ENCODE measurements around the gene SPTBN1. TPM values are rescaled to one million over a fixed set of nuclear protein-coding genes. Genes with fewer than 3 reads are reported as not detected.
A peak's percentile ranks its signal among the peaks of the same experiment; 100 is the strongest.

Gene SPTBN1
- total and polyA plus RNA-seq, 2 of the 13 experiments (the other 11 are each of a cell fraction or from before 2014, with no cell fraction given): 123 to 299 TPM

DNA sequence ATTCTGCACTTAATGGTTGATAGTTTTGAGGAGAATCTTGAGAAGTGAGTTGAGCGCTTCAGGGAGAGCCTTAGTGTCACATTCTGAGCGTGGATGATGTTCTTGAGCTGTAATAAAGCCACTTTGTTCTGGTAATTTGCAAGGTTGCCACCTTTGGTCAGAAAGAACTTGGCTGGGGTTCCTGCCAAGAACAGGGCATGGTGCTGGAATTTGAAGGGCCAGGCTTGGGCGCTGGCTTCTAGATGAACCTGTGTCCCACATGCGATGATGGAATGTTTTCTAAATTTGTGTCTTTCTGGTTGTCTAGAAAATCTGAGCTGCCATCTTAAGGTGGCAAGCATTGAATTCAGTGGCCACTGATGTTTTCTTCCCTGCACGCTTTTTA is 143.2 kb downstream of the SPTBN1 start:
- TF ChIP-seq MIER3 (CRISPR knock-in tag; IDR thresholded peaks at IDR 0.05; ENCODE audit: borderline replicate concordance) (no peak), PHF5A (CRISPR knock-in tag; IDR thresholded peaks at IDR 0.05; ENCODE audit: low read depth, unreplicated experiment) (no peak), HOXA3 (CRISPR knock-in tag; IDR thresholded peaks at IDR 0.05) (no peak), POLR2G (IDR thresholded peaks at IDR 0.05; ENCODE audit: low read depth, low read length) (0 out of 2 replicates have a peak, but pooled peaks have one; percentile 5)
- TF ChIP-seq, protein P1, sequence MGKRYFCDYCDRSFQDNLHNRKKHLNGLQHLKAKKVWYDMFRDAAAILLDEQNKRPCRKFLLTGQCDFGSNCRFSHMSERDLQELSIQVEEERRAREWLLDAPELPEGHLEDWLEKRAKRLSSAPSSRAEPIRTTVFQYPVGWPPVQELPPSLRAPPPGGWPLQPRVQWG (CRISPR knock-in tag; IDR thresholded peaks at IDR 0.05; ENCODE audit: borderline replicate concordance, low read depth): no peak
- ChIA-PET CTCF (ENCODE audit: low intra/inter-chr PET ratio, low total read pairs) (no interaction called here), POLR2A (interaction anchor here (1.1 to 2.6 kb wide), 5 partner anchors 9 to 41 kb away, joined by 4 to 14 read pairs (median 5); no protein-coding TSS in a partner anchor)
- in situ Hi-C loops (cut with HindIII; ENCODE audit: extremely low pct_ligation_motif_present, low pct_unique_long_range_greater_than_20kb): no loop called here
- Histone ChIP-seq H3K4me2 (ENCODE audit: low read depth, low read length) (no peak overlapping the region), H3K9me3 (ENCODE audit: low read length) (no peaks in the 10 kb centered on the region), H3K79me2 (ENCODE audit: insufficient read depth, low read length) (peaks cover 100% of the 10 kb centered on the region), H3K36me3 (replicated peaks in 1 of 2; ENCODE audit: control insufficient read depth in 1 of 2, insufficient read depth in 2 of 2, low read length in 2 of 2) (peaks cover 57 to 87% of the 10 kb centered on the region in 2 experiments), H2AFZ (ENCODE audit: low read length) (no peak overlapping the region), H3K27ac (ENCODE audit: extremely low read length, insufficient read depth, low read length) (no peak overlapping the region), H4K20me1 (ENCODE audit: insufficient read depth, low read length) (peaks cover 89% of the 10 kb centered on the region), H3K9ac (ENCODE audit: insufficient read depth, low read depth, low read length) (no peak overlapping the region), H3K27me3 (ENCODE audit: control insufficient read depth in 1 of 2, insufficient read depth in 2 of 2, low read length in 2 of 2) (no peaks in the 10 kb centered on the region), H3K4me1 (ENCODE audit: insufficient read depth, low read length) (peaks cover 95% of the 10 kb centered on the region), H3K4me3 (replicated peaks in 1 of 3; ENCODE audit: insufficient read depth in 1 of 3, low read depth in 2 of 3, low read length in 3 of 3) (no peak overlapping the region)
- intact Hi-C loops (cut with micrococcal nuclease; ENCODE audit: unreplicated experiment): no loop called here
- DNase-seq (ENCODE audit: low spot score): no peak
- WGBS (ENCODE audit: low lambda C conversion rate): 100% methylated on average over 5 of the region's 5 CpGs
- no TSS peak for BruUV-seq (replicated peaks)
- no peak for FAIRE-seq
- no peak for ATAC-seq

DNA sequence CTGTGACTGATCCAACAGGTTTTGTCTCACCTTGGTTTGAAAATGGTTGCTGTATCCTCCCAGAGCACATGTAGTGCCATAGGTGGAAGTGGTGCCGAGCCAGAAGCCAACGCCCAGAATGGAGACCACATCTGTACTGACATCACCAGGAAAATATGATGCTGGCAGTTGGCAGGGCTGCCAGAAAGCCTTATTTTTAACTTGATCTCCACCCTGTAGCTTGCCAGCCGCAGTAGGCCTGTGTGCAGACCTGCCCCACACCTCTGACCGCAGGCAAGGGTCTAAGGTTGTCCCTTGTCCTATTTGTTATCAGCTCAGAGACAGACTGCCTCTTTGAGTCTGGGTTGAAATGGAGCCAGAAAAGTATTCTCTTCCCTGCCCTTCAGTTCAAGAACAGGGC is 143.8 kb downstream of the SPTBN1 start:
- Histone ChIP-seq H4K20me1 (ENCODE audit: insufficient read depth, low read length) (peaks cover 95% of the 10 kb centered on the region), H3K9ac (ENCODE audit: insufficient read depth, low read depth, low read length) (no peak overlapping the region), H3K4me1 (ENCODE audit: insufficient read depth, low read length) (peaks cover 96% of the 10 kb centered on the region), H3K4me3 (replicated peaks in 1 of 3; ENCODE audit: insufficient read depth in 1 of 3, low read depth in 2 of 3, low read length in 3 of 3) (no peak overlapping the region), H3K4me2 (ENCODE audit: low read depth, low read length) (no peak overlapping the region), H2AFZ (ENCODE audit: low read length) (no peak overlapping the region), H3K79me2 (ENCODE audit: insufficient read depth, low read length) (peaks cover 100% of the 10 kb centered on the region), H3K27ac (ENCODE audit: extremely low read length, insufficient read depth, low read length) (no peak overlapping the region), H3K9me3 (ENCODE audit: low read length) (no peaks in the 10 kb centered on the region), H3K36me3 (replicated peaks in 1 of 2; ENCODE audit: control insufficient read depth in 1 of 2, insufficient read depth in 2 of 2, low read length in 2 of 2) (peaks cover 58 to 92% of the 10 kb centered on the region in 2 experiments), H3K27me3 (ENCODE audit: control insufficient read depth in 1 of 2, insufficient read depth in 2 of 2, low read length in 2 of 2) (no peaks in the 10 kb centered on the region)
- in situ Hi-C loops (cut with HindIII; ENCODE audit: extremely low pct_ligation_motif_present, low pct_unique_long_range_greater_than_20kb): no loop called here
- no TSS peak for BruUV-seq (replicated peaks)
- ATAC-seq (peak; percentile 27), DNase-seq (ENCODE audit: low spot score) (no peak), FAIRE-seq (no peak)
- 83% methylated on average over 4 of the region's 4 CpGs for WGBS (ENCODE audit: low lambda C conversion rate)
- intact Hi-C loops (cut with micrococcal nuclease; ENCODE audit: unreplicated experiment): no loop called here
- ChIA-PET POLR2A (interaction anchor here (0.6 to 2.6 kb wide), 6 partner anchors 10 to 70 kb away, joined by 3 to 14 read pairs (median 5); no protein-coding TSS in a partner anchor), CTCF (ENCODE audit: low intra/inter-chr PET ratio, low total read pairs) (no interaction called here)
- TF ChIP-seq SALL1 (CRISPR knock-in tag; IDR thresholded peaks at IDR 0.05) (0 out of 2 replicates have a peak, but pooled peaks have one; percentile 25), XRCC5 (optimal IDR thresholded peaks at IDR 0.05; ENCODE audit: low read length) (peak; percentile 17), ZNF569 (CRISPR knock-in tag; IDR thresholded peaks at IDR 0.05; ENCODE audit: borderline replicate concordance) (no peak), NR2F2 (IDR thresholded peaks at IDR 0.05; ENCODE audit: borderline replicate concordance, low read depth) (0 out of 2 replicates have a peak, but pooled peaks have one; percentile 27), ZNF501 (CRISPR knock-in tag; IDR thresholded peaks at IDR 0.05) (peak; percentile 52; the same call in 1 of the 2 replicates), TAF1 (CRISPR knock-in tag; IDR thresholded peaks at IDR 0.05) (0 out of 2 replicates have a peak, but pooled peaks have one; percentile 17), NONO (IDR thresholded peaks at IDR 0.05) (no peak), NONO (CRISPR knock-in tag; conservative IDR thresholded peaks at IDR 0.05) (no peak), ZNF790 (CRISPR knock-in tag; IDR thresholded peaks at IDR 0.05; ENCODE audit: borderline replicate concordance) (0 out of 2 replicates have a peak, but pooled peaks have one; percentile 43), POLR2G (IDR thresholded peaks at IDR 0.05; ENCODE audit: low read depth, low read length) (peak; percentile 42; the same call in 1 of the 2 replicates), RXRA (CRISPR knock-in tag; IDR thresholded peaks at IDR 0.05) (0 out of 2 replicates have a peak, but pooled peaks have one; percentile 26), ZNF672 (CRISPR knock-in tag; IDR thresholded peaks at IDR 0.05) (no peak), HNF4G (IDR thresholded peaks at IDR 0.05; ENCODE audit: borderline replicate concordance, low read depth, low read length) (0 out of 2 replicates have a peak, but pooled peaks have one; percentile 16), HNF4G (CRISPR knock-in tag; IDR thresholded peaks at IDR 0.05; ENCODE audit: borderline replicate concordance, low read depth) (no peak), KMT2A (CRISPR knock-in tag; IDR thresholded peaks at IDR 0.05) (0 out of 2 replicates have a peak, but pooled peaks have one; percentile 29)
